ENCODE data around the gene ARMC8.

The ARMC8 gene

GRCh38 chr3:138222942-138223287 lies 35.8 kb downstream of the ARMC8 start:
- Histone ChIP-seq H3K9ac (ENCODE audit: low read depth, low read length) (no peak overlapping the region), H3K9me3 (replicated peaks; ENCODE audit: low read length) (no peaks in the 10 kb centered on the region), H3K4me1 (ENCODE audit: control insufficient read depth, insufficient read depth, low read length) (peaks cover 8% of the 10 kb centered on the region), H3K4me2 (ENCODE audit: low read length) (no peak overlapping the region), H3K4me3 (ENCODE audit: low read length) (no peak overlapping the region), H3K36me3 (ENCODE audit: insufficient read depth, low read length) (peaks cover 48% of the 10 kb centered on the region), H3K27me3 (ENCODE audit: control insufficient read depth, insufficient read depth, low read length) (no peaks in the 10 kb centered on the region)

GRCh38 chr3:138227650-138228049 lies 40.5 kb downstream of the ARMC8 start:
- Histone ChIP-seq H3K9me3 (replicated peaks; ENCODE audit: low read length) (no peaks in the 10 kb centered on the region), H3K4me3 (ENCODE audit: low read length) (no peak overlapping the region), H3K36me3 (ENCODE audit: insufficient read depth, low read length) (peaks cover 83% of the 10 kb centered on the region), H3K9ac (ENCODE audit: low read depth, low read length) (no peak overlapping the region), H3K4me2 (ENCODE audit: low read length) (no peak overlapping the region), H3K27me3 (ENCODE audit: control insufficient read depth, insufficient read depth, low read length) (no peaks in the 10 kb centered on the region), H3K4me1 (ENCODE audit: control insufficient read depth, insufficient read depth, low read length) (peaks cover 4% of the 10 kb centered on the region)

- Histone ChIP-seq H3K9me3 (replicated peaks; ENCODE audit: low read length) (no peaks in the 10 kb centered on the region), H3K36me3 (ENCODE audit: insufficient read depth, low read length) (peaks cover 67% of the 10 kb centered on the region), H3K4me3 (ENCODE audit: low read length) (no peak overlapping the region), H3K27me3 (ENCODE audit: control insufficient read depth, insufficient read depth, low read length) (no peaks in the 10 kb centered on the region), H3K9ac (ENCODE audit: low read depth, low read length) (no peak overlapping the region), H3K4me2 (ENCODE audit: low read length) (no peak overlapping the region), H3K4me1 (ENCODE audit: control insufficient read depth, insufficient read depth, low read length) (peaks cover 17% of the 10 kb centered on the region)
These were observed 43.4 kb downstream of the ARMC8 start for GRCh38 chr3:138230525-138230924.

GRCh38 chr3:138232705-138233364 lies 45.7 kb downstream of the ARMC8 start:
- Histone ChIP-seq H3K36me3 (ENCODE audit: insufficient read depth, low read length) (peaks cover 70% of the 10 kb centered on the region), H3K4me2 (ENCODE audit: low read length) (no peak overlapping the region), H3K9ac (ENCODE audit: low read depth, low read length) (no peak overlapping the region), H3K9me3 (replicated peaks; ENCODE audit: low read length) (no peaks in the 10 kb centered on the region), H3K27me3 (ENCODE audit: control insufficient read depth, insufficient read depth, low read length) (no peaks in the 10 kb centered on the region), H3K4me1 (ENCODE audit: control insufficient read depth, insufficient read depth, low read length) (peaks cover 17% of the 10 kb centered on the region), H3K4me3 (ENCODE audit: low read length) (no peak overlapping the region)

GRCh38 chr3:138234401-138235179 lies 47.5 kb downstream of the ARMC8 start:
- H3K9me3 ChIP-seq (replicated peaks; ENCODE audit: low read length): no peaks in the 10 kb centered on the region
- no peak overlapping the region for H3K4me2 ChIP-seq (ENCODE audit: low read length)
- H3K4me1 ChIP-seq (ENCODE audit: control insufficient read depth, insufficient read depth, low read length): peaks cover 17% of the 10 kb centered on the region
- H3K36me3 ChIP-seq (ENCODE audit: insufficient read depth, low read length): peaks cover 71% of the 10 kb centered on the region
- H3K9ac ChIP-seq (ENCODE audit: low read depth, low read length): no peak overlapping the region
- no peak overlapping the region for H3K4me3 ChIP-seq (ENCODE audit: low read length)
- H3K27me3 ChIP-seq (ENCODE audit: control insufficient read depth, insufficient read depth, low read length): no peaks in the 10 kb centered on the region

GRCh38 chr3:138238711-138239110 lies 51.6 kb downstream of the ARMC8 start:
- Histone ChIP-seq H3K36me3 (ENCODE audit: insufficient read depth, low read length) (peaks cover 71% of the 10 kb centered on the region), H3K4me1 (ENCODE audit: control insufficient read depth, insufficient read depth, low read length) (peaks cover 12% of the 10 kb centered on the region), H3K9ac (ENCODE audit: low read depth, low read length) (no peak overlapping the region), H3K4me3 (ENCODE audit: low read length) (no peak overlapping the region), H3K27me3 (ENCODE audit: control insufficient read depth, insufficient read depth, low read length) (no peaks in the 10 kb centered on the region), H3K4me2 (ENCODE audit: low read length) (no peak overlapping the region), H3K9me3 (replicated peaks; ENCODE audit: low read length) (no peaks in the 10 kb centered on the region)

GRCh38 chr3:138241061-138241460 lies 54.0 kb downstream of the ARMC8 start:
- no peak overlapping the region for H3K4me3 ChIP-seq (ENCODE audit: low read length)
- no peaks in the 10 kb centered on the region for H3K9me3 ChIP-seq (replicated peaks; ENCODE audit: low read length)
- no peak overlapping the region for H3K9ac ChIP-seq (ENCODE audit: low read depth, low read length)
- H3K4me1 ChIP-seq (ENCODE audit: control insufficient read depth, insufficient read depth, low read length): no peaks in the 10 kb centered on the region
- H3K4me2 ChIP-seq (ENCODE audit: low read length): no peak overlapping the region
- no peaks in the 10 kb centered on the region for H3K27me3 ChIP-seq (ENCODE audit: control insufficient read depth, insufficient read depth, low read length)
- peaks cover 80% of the 10 kb centered on the region for H3K36me3 ChIP-seq (ENCODE audit: insufficient read depth, low read length)

GRCh38 chr3:138241676-138242075 lies 54.6 kb downstream of the ARMC8 start:
- Histone ChIP-seq H3K4me2 (ENCODE audit: low read length) (no peak overlapping the region), H3K4me3 (ENCODE audit: low read length) (no peak overlapping the region), H3K36me3 (ENCODE audit: insufficient read depth, low read length) (peaks cover 79% of the 10 kb centered on the region), H3K27me3 (ENCODE audit: control insufficient read depth, insufficient read depth, low read length) (no peaks in the 10 kb centered on the region), H3K4me1 (ENCODE audit: control insufficient read depth, insufficient read depth, low read length) (no peaks in the 10 kb centered on the region), H3K9me3 (replicated peaks; ENCODE audit: low read length) (no peaks in the 10 kb centered on the region), H3K9ac (ENCODE audit: low read depth, low read length) (no peak overlapping the region)

GRCh38 chr3:138242466-138242865 lies 55.4 kb downstream of the ARMC8 start:
- H3K36me3 ChIP-seq (ENCODE audit: insufficient read depth, low read length): peaks cover 72% of the 10 kb centered on the region

GRCh38 chr3:138245026-138245425 lies 57.9 kb downstream of the ARMC8 start:
- Histone ChIP-seq H3K9me3 (replicated peaks; ENCODE audit: low read length) (no peaks in the 10 kb centered on the region), H3K4me2 (ENCODE audit: low read length) (no peak overlapping the region), H3K4me1 (ENCODE audit: control insufficient read depth, insufficient read depth, low read length) (no peaks in the 10 kb centered on the region), H3K4me3 (ENCODE audit: low read length) (no peak overlapping the region), H3K9ac (ENCODE audit: low read depth, low read length) (no peak overlapping the region), H3K36me3 (ENCODE audit: insufficient read depth, low read length) (peaks cover 66% of the 10 kb centered on the region), H3K27me3 (ENCODE audit: control insufficient read depth, insufficient read depth, low read length) (no peaks in the 10 kb centered on the region)

More at GRCh38 chr3:138242466-138242865, 55.4 kb downstream of the ARMC8 start:
- Histone ChIP-seq H3K9me3 (replicated peaks; ENCODE audit: low read length) (no peaks in the 10 kb centered on the region), H3K27me3 (ENCODE audit: control insufficient read depth, insufficient read depth, low read length) (no peaks in the 10 kb centered on the region), H3K4me3 (ENCODE audit: low read length) (no peak overlapping the region), H3K4me1 (ENCODE audit: control insufficient read depth, insufficient read depth, low read length) (no peaks in the 10 kb centered on the region), H3K9ac (ENCODE audit: low read depth, low read length) (no peak overlapping the region), H3K4me2 (ENCODE audit: low read length) (no peak overlapping the region)

- Histone ChIP-seq H3K27me3 (ENCODE audit: control insufficient read depth, insufficient read depth, low read length) (no peaks in the 10 kb centered on the region), H3K9me3 (replicated peaks; ENCODE audit: low read length) (no peaks in the 10 kb centered on the region), H3K36me3 (ENCODE audit: insufficient read depth, low read length) (peaks cover 45% of the 10 kb centered on the region), H3K4me2 (ENCODE audit: low read length) (no peak overlapping the region), H3K4me3 (ENCODE audit: low read length) (no peak overlapping the region), H3K9ac (ENCODE audit: low read depth, low read length) (no peak overlapping the region), H3K4me1 (ENCODE audit: control insufficient read depth, insufficient read depth, low read length) (no peaks in the 10 kb centered on the region)
These were observed 62.5 kb downstream of the ARMC8 start for GRCh38 chr3:138249636-138250035.

GRCh38 chr3:138253609-138254008 lies 66.5 kb downstream of the ARMC8 start:
- Histone ChIP-seq H3K27me3 (ENCODE audit: control insufficient read depth, insufficient read depth, low read length) (no peaks in the 10 kb centered on the region), H3K36me3 (ENCODE audit: insufficient read depth, low read length) (peaks cover 15% of the 10 kb centered on the region), H3K9me3 (replicated peaks; ENCODE audit: low read length) (no peaks in the 10 kb centered on the region), H3K4me2 (ENCODE audit: low read length) (no peak overlapping the region), H3K4me1 (ENCODE audit: control insufficient read depth, insufficient read depth, low read length) (peaks cover 9% of the 10 kb centered on the region), H3K4me3 (ENCODE audit: low read length) (no peak overlapping the region), H3K9ac (ENCODE audit: low read depth, low read length) (no peak overlapping the region)
